Cardiac muscle cell (in vitro differentiated cells and primary cell): ENCODE results near the gene ANP32B. TPM values are rescaled to one million over a fixed set of nuclear protein-coding genes. Genes with fewer than 3 reads are reported as not detected.

Source experiments
- DNase-seq, 2 donors: peaks; one replicate each; pipeline versions ENCODE4 v3.0.0 to v3.0.0-alpha.2; 2010 to 2017; ENCODE audit warnings: low read depth in 1 of 2, low spot score in 1 of 2
- H3K27ac ChIP-seq: fragments of 200-600 bp; sonication (generic); 2 replicates; pipeline ENCODE4 v1.5.1; 2016
- H3K27me3 ChIP-seq: fragments of 200-600 bp; sonication (generic); 2 replicates; pipeline ENCODE4 v1.6.0; 2016; ENCODE audit warnings: control low read depth
- H3K36me3 ChIP-seq: fragments of 200-600 bp; sonication (generic); 2 replicates; pipeline ENCODE4 v1.5.1; 2016; ENCODE audit warnings: control low read depth
- H3K4me1 ChIP-seq: fragments of 200-600 bp; sonication (generic); 2 replicates; pipeline ENCODE4 v1.8.1; 2017; ENCODE audit warnings: low read depth, mild to moderate bottlenecking, mixed run types
- H3K4me3 ChIP-seq: fragments of 200-600 bp; sonication (generic); 2 replicates; pipeline ENCODE4 v1.5.1; 2016; ENCODE audit warnings: mild to moderate bottlenecking
- H3K9me3 ChIP-seq: fragments of 200-600 bp; sonication (generic); 2 replicates; pipeline ENCODE4 v1.5.1; 2017; ENCODE audit warnings: low read depth, mild to moderate bottlenecking, control low read depth
- CTCF ChIP-seq: IDR thresholded peaks from 2 replicates; pipeline ENCODE4 v1.5.1; 2012; ENCODE audit warnings: low read depth, mild to moderate bottlenecking, low read length
- polyA plus RNA-seq: library from polyadenylated mRNA; unstranded; fragments of >200 nt; fragmentation: Nextera tagmentation; extraction: Ambion mirVana; gene quantifications from 2 replicates; pipeline ENCODE4 v1.2.1, GENCODE V29; 2016
- total RNA-seq: library from RNA; depleted of rRNA; stranded (reverse); fragments of >200 nt; gene quantifications from 2 replicates; pipeline ENCODE4 v1.2.3, GENCODE V29; 2016

ANP32B gene
- total and polyA plus RNA-seq, 2 experiments from 2014 or later = 27.2 to 77.5 TPM

- H3K4me3 ChIP-seq = no peak overlapping the region
- no peaks in the 10 kb centered on the region for H3K4me1 ChIP-seq
- peaks cover 35% of the 10 kb centered on the region for H3K27me3 ChIP-seq
- H3K27ac ChIP-seq = no peak overlapping the region
- no peaks in the 10 kb centered on the region for H3K9me3 ChIP-seq
- no peak for DNase-seq
- no peaks in the 10 kb centered on the region for H3K36me3 ChIP-seq
- no peak for TF ChIP-seq CTCF
Measured at GRCh38 chr9:97962136-97962535, 21.0 kb upstream of the ANP32B start.

DNA sequence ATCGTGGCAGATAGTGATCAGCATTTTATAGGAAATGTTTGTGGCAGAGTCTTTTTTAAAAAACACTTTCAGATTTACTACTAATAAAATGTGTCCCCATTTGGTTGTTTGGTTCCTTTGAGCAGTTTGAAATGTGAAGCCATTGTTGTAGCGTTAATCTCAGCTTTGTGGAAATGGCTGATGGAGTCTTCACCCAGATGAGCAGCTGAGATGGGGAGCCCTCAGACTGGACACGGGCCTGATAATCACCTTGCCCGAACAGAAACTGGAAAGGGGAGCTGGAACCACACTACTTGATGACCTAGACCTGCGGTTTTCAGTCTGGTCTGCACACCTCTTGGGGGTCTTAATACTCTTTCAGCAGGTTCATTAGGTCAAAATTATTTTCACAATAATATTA lies 20.6 kb upstream of the ANP32B start:
- no peaks in the 10 kb centered on the region for H3K4me1 ChIP-seq
- H3K27ac ChIP-seq = no peak overlapping the region
- H3K9me3 ChIP-seq = no peaks in the 10 kb centered on the region
- peaks cover 39% of the 10 kb centered on the region for H3K27me3 ChIP-seq
- TF ChIP-seq CTCF = no peak
- no peak overlapping the region for H3K4me3 ChIP-seq
- no peaks in the 10 kb centered on the region for H3K36me3 ChIP-seq
- no peak for DNase-seq

GRCh38 chr9:97963232-97963631 lies 19.9 kb upstream of the ANP32B start:
- Histone ChIP-seq H3K36me3 (no peaks in the 10 kb centered on the region), H3K4me3 (no peak overlapping the region), H3K4me1 (no peaks in the 10 kb centered on the region), H3K27ac (no peak overlapping the region), H3K9me3 (no peaks in the 10 kb centered on the region), H3K27me3 (peaks cover 46% of the 10 kb centered on the region)
- TF ChIP-seq CTCF = no peak
- DNase-seq = no peak

DNA sequence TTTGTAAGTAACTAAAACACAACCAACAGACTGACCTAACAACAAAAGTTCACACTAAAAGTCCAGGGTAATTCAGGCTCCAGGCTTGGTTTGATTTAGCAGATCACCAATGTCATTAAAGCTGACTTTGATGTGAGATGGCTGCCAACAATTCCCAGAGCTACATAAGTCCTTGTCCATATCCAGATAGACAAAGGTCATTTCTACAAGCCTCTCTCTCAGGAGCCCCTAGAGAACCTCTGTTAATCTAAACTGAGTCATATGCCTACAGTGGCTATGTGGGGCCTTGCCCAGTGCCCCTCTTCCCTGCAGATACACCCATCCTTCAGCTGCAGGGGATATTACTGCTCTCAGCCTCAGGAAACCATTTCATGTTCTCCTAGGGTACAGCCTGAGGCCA lies 18.2 kb upstream of the ANP32B start:
- no peak for TF ChIP-seq CTCF
- H3K27me3 ChIP-seq = peaks cover 62% of the 10 kb centered on the region
- no peaks in the 10 kb centered on the region for H3K4me1 ChIP-seq
- no peak for DNase-seq
- no peaks in the 10 kb centered on the region for H3K9me3 ChIP-seq
- H3K4me3 ChIP-seq = no peak overlapping the region
- H3K36me3 ChIP-seq = no peaks in the 10 kb centered on the region
- H3K27ac ChIP-seq = no peak overlapping the region

GRCh38 chr9:97966493-97966892 lies 16.6 kb upstream of the ANP32B start:
- H3K36me3 ChIP-seq = no peaks in the 10 kb centered on the region

More at GRCh38 chr9:97966493-97966892, 16.6 kb upstream of the ANP32B start:
- Histone ChIP-seq H3K4me3 (no peak overlapping the region), H3K9me3 (no peaks in the 10 kb centered on the region), H3K4me1 (no peaks in the 10 kb centered on the region), H3K27me3 (peaks cover 78% of the 10 kb centered on the region), H3K27ac (no peak overlapping the region)
- no peak for TF ChIP-seq CTCF
- DNase-seq = no peak
